GM19468 (cell line): ENCODE data around the gene DARS1.
"Not testable (repeated sequence)": the region's sequence is repeated elsewhere in the genome, so short reads cannot be mapped to it uniquely, and the experiment has no call there.

Source experiments
- ATAC-seq: cut with Tn5 transposase; IDR thresholded peaks from one replicate; pipeline ENCODE4 v1.9.1; 2021; ENCODE audit warnings: mild to moderate bottlenecking, moderate library complexity, moderate number of reproducible peaks; ENCODE audit not compliant: unreplicated experiment; ENCODE audit errors: extremely low read depth

The DARS1 gene

GRCh38 chr2:135986507-135986906 is 1.1 kb upstream of the DARS1 start:
- no peak for ATAC-seq

GRCh38 chr2:135985826-135986393 is 484 bp upstream of the DARS1 start:
- peak; percentile 1 for ATAC-seq

- ATAC-seq: peak; percentile 8
Measured at GRCh38 chr2:135984199-135985017, 1.0 kb downstream of the DARS1 start.

- no peak for ATAC-seq
Measured at GRCh38 chr2:135980434-135981079, 4.9 kb downstream of the DARS1 start.

GRCh38 chr2:135975702-135976101 is 9.7 kb downstream of the DARS1 start:
- ATAC-seq: no peak

- ATAC-seq: no peak
Measured at GRCh38 chr2:135974036-135974435, 11.4 kb downstream of the DARS1 start.

GRCh38 chr2:135969655-135970387 is 15.6 kb downstream of the DARS1 start:
- no peak for ATAC-seq

- no peak for ATAC-seq
Measured at GRCh38 chr2:135965756-135966155, 19.7 kb downstream of the DARS1 start.

GRCh38 chr2:135964404-135964803 is 21.0 kb downstream of the DARS1 start:
- ATAC-seq: not testable (repeated sequence)

GRCh38 chr2:135963841-135964240 is 21.6 kb downstream of the DARS1 start:
- no peak for ATAC-seq

- ATAC-seq: no peak
Measured at GRCh38 chr2:135962366-135963123, 22.9 kb downstream of the DARS1 start.

- ATAC-seq: no peak
Measured at GRCh38 chr2:135960656-135961551, 24.5 kb downstream of the DARS1 start.

GRCh38 chr2:135960150-135960549 is 25.3 kb downstream of the DARS1 start:
- no peak for ATAC-seq

- ATAC-seq: not testable (repeated sequence)
Measured at GRCh38 chr2:135958927-135959326, 26.5 kb downstream of the DARS1 start.

GRCh38 chr2:135954020-135954601 is 31.3 kb downstream of the DARS1 start:
- ATAC-seq: no peak

GRCh38 chr2:135952891-135953290 is 32.5 kb downstream of the DARS1 start:
- ATAC-seq: no peak

GRCh38 chr2:135951041-135951583 is 34.3 kb downstream of the DARS1 start:
- no peak for ATAC-seq
